GM12892 (cell line): ENCODE data around the gene LSM7. TPM values are rescaled to one million over a fixed set of nuclear protein-coding genes. Genes with fewer than 3 reads are reported as not detected.

Source experiments
- DNase-seq: peaks from one replicate; pipeline ENCODE4 v3.0.0; 2011; ENCODE audit not compliant: insufficient read length
- FAIRE-seq: peaks from 2 replicates; lab custom pipeline; 2011; peaks lifted over from hg19 to GRCh38; lab: Jason Lieb, UNC
- POLR2A ChIP-seq: IDR thresholded peaks from 2 replicates; pipeline ENCODE4 v1.6.1; 2011; ENCODE audit warnings: low read depth, low read length, control low read depth
- POLR2AphosphoS5 ChIP-seq: IDR thresholded peaks from 2 replicates; pipeline ENCODE4 v1.6.1; 2011; ENCODE audit warnings: low read depth, low read length, control low read depth
- TAF1 ChIP-seq: IDR thresholded peaks from 2 replicates; pipeline ENCODE4 v1.6.1; 2011; ENCODE audit warnings: low read depth, mild to moderate bottlenecking, control low read depth, low read length, borderline replicate concordance
- polyA plus RNA-seq: library from polyadenylated mRNA; unstranded; fragments of >200 nt; gene quantifications from one replicate; pipeline ENCODE4 v1.2.1, GENCODE V29; 2012; ENCODE audit warnings: missing spikeins, inconsistent platforms; ENCODE audit not compliant: missing spikeins

Gene LSM7
- 92.2 TPM for polyA plus RNA-seq

DNA sequence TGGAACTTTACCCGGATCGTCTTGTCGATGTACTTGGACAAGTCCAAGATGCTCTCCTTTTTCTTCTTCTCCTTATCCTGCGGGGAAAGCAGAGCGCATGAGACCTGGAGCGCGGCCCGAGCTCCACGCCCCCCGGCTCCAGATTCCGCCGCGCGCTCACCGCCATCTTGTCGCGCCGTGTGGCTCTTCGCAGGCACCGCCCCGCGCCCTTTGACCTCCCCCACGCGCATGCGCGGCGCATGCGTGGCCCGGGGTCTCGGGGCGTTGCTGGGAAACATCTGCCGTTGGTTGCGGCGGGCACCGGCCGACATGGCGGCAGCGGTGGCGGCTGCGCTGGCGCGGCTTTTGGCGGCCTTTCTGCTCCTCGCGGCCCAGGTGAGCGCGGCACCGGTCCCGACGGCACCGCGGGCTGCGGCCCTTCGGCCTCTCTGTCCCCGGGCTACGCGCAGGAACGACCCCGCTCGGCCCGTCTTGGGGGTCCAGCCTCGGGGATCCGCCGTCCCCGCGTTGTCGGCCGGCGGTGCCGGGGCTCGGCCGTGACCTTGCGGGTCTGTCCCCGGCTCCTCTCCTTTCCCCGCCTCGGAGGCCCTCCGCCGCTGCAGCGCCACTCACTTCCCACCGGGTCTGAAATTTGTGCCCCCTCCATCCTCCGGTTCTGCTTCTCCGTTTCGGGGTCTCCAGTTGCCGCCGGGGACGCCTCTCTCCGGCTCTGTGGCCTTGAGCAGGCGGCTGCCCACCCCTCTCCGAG is at the start of gene LSM7, which contains the start of gene SPPL2B:
LSM7 (minus strand) TSS at position 186 of the 748 bp plus-strand sequence; CDS start at position 166, 20 bp downstream.
SPPL2B (plus strand) TSS at position 284 of the 748 bp plus-strand sequence; CDS start at position 310, 26 bp downstream.
- FAIRE-seq (peak; percentile 98), DNase-seq (peak; percentile 99)
- TF ChIP-seq TAF1: peak; percentile 73
- TF ChIP-seq POLR2AphosphoS5: peak; percentile 85
- peak; percentile 91 for TF ChIP-seq POLR2A

DNA sequence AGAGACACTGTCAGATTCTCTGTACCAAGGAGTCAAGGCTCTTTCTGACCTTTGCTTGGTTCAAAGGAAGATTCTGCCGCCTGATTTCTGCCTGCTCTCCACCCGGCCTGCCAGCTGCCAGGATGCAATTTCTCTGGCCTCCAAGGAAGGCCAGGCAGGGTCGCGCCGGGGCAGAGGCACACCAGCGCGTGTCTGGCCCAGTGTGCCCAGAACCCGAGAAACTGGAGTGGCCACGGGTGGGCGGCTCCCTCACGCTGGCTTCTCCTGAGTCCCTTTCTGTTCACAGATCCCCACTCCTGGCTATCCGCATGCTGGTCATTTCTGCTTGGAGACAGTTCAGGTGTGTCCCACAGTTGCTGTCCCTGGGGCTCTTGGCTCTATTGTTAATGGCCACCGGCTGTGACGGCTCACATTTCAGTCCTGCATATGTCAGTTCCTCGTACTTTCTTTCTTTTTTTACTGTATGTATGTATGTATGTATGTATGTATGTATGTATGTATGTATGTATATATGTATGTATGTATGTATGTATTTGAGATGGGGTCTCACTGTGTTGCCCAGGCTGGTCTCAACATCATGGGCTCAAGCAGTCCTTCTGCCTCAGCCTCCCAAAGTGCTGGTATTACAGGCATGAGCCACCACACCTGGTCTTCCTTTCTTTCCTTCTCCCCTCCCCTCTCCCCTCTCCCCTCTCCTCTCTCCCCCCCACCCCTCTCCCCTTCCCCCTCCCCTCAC is 48.6 kb upstream of the LSM7 start:
- no peak for TF ChIP-seq TAF1
- DNase-seq: no peak
- no peak for FAIRE-seq

DNA sequence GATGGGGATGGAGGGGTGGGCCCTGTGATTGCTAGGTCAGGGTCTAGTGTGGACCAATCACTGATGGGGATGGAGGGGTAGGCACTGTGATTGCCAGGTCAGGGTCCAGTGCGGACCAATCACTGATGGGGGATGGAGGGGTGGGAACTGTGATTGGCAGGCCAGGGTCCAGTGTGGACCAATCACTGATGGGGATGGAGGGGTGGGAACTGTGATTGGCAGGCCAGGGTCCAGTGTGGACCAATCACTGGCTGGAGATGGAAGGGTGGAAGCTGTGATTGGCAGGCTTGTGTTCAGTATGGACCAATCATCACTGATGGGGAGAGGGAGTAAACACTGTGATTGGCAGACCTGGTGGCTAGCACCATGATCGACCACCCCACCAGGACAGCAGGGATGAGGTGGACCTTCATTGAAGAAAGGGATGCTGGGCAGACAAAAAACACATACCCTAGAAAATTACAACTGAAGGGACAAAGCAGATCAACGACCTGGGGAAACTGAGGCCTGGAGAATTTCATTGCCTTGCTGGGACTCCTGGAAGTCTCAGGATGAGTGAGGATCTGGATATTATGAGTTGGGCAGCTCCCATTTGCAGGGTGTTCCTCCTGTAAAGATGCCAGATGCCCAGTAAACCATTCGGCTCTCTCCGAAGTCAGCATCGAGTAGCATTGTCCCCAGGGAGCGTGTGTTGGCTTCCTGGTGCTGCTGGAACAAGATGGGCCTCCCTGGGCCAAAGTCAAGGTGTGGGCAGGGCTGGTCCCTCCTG is 47.2 kb upstream of the LSM7 start:
- DNase-seq (no peak), FAIRE-seq (no peak)
- no peak for TF ChIP-seq POLR2AphosphoS5
- TF ChIP-seq POLR2A: no peak
- no peak for TF ChIP-seq TAF1

DNA sequence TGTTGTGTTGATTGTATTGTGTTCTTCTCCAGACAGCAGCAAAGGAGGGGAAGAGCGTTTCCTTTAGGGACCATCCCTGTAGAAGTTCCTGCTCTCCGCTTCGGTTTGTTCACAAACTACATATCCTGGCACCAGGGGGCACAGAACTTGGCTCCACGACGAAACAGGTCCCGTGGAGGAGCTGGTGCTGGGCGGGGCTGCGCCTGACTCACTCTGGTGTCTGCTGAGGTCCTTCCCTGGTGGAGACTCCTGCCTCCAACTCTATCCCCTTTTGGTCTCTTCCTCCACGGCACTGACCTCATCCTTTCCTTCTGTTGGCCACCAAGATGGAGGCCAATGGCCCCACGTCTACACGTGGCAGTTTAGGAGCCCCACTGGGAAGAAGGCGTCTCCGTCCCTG is 46.4 kb upstream of the LSM7 start:
- FAIRE-seq (no peak), DNase-seq (no peak)
- TF ChIP-seq TAF1: no peak
- TF ChIP-seq POLR2AphosphoS5: no peak
- TF ChIP-seq POLR2A: no peak

DNA sequence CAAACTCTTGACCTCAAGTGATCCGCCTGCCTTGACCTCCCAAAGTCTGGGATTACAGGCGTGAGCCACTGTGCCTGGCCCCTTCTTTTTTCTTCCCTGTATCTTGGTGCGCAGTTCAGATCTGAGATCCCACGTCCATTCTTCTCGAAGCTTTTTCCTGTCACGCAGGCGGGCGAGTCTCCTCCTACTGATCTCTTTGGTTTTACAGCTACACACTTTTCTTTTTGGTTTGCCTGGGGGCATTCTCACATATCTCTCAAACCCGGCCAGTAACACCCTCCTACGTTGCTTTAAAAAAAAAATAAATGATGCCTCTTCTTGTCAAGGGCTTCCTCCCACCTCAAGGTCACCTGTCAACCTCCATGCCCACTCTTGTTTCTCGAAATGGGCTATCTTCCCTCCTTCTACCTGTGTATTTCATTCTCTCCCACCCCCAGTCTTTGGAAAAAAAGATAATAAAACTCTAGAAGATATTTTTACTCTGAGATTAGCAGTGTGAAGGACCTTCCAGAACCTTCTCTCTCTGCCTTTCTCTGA is 43.8 kb upstream of the LSM7 start:
- FAIRE-seq: no peak
- no peak for DNase-seq
- TF ChIP-seq POLR2AphosphoS5 (no peak), POLR2A (no peak), TAF1 (no peak)

DNA sequence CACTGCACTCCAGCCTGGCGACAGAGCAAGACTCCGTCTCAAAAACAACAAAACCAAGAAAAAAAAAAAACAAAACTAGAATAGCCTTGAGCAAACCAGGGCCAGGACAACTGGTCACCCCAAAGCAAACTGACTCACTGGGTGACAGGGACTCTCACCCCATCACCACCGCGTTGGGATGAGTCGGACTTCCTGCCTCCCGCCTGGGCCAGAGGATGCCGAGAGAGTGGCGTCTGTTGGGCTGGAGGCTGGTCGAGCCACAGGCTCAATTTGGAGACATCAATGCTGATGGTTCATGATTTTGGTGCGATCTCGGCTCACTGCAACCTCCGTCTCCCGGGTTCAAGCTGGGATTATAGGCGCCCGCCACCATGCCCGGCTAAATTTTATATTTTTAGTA is 43.3 kb upstream of the LSM7 start:
- TF ChIP-seq POLR2AphosphoS5 (no peak), POLR2A (no peak), TAF1 (no peak)
- FAIRE-seq (no peak), DNase-seq (no peak)

DNA sequence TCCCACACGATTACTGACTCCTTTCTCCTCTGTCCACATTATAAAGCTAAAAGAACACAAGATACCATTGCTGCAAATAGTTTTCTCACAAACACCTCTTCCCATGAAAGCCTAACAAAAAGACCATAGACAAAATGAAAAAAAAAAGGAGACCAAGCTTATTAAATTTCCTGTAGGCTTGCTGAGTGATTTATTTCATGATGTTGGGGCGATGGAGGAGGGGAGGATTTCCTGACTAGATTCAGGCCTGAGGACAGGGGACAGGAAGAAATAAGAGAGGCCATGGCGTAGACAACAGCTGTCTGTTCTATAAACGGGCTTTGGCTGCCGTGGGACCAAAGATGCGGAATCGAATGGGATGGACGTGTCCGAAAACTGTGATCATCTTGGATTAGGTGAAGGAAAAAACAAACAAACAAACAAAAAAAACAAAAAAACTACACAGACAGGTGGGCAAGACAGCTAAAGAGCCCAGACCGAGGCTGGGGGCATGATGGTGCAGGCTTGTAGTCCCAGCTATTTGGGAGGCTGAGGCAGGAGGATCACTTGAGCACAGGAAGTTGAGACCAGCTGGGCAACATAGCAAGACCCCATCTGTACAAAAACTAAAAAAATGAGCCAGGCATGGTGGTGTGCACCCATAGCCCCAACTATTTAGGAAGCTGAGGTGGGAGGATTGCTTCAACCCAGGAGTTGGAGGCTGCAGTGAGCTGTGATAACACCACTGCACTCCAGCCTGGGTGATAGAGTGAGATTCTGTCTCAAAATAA is 37.0 kb upstream of the LSM7 start:
- TF ChIP-seq POLR2A (no peak), POLR2AphosphoS5 (no peak), TAF1 (no peak)
- no peak for DNase-seq

DNA sequence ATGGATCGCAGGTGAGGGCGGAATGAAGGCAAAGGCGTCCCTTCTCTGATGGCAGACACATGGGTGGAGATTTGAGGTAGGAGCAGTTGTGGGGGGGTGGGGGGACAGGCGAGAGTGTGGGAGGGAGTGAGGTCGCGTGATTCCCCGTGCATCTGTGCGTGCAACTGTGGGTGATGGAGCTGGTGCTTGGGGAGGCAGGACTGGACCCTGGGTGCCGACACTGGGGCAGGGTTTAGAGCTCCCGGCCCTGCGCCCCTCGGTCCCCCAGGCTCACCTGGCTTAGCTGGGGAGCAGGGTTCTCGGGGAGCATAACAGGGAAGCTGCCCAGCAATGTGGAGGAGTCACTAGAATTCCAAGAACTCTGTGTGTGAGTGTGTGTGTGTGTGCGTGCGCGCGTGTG is 35.0 kb upstream of the LSM7 start:
- DNase-seq (no peak), FAIRE-seq (no peak)
- no peak for TF ChIP-seq POLR2AphosphoS5
- no peak for TF ChIP-seq POLR2A
- TF ChIP-seq TAF1: no peak

More for the DNA sequence above, 37.0 kb upstream of the LSM7 start:
- FAIRE-seq: no peak

DNA sequence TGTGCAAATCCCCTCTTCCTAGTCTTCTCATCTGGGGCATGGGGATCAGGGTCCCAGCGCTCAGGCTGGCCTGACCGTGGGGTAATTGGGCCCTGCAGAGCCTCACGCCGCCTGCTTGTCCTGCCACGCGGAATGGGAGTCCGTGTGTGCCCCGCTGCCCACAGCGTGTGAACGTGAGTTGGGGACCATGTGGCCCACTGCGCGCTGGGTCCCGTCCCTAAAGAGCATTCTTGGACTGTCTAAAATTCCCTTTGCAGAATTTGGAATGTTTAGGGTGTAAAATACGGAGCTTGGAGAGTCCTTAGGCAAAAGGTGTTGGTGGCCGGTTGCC is 34.5 kb upstream of the LSM7 start:
- FAIRE-seq (no peak), DNase-seq (no peak)
- TF ChIP-seq POLR2A (no peak), POLR2AphosphoS5 (no peak), TAF1 (no peak)

DNA sequence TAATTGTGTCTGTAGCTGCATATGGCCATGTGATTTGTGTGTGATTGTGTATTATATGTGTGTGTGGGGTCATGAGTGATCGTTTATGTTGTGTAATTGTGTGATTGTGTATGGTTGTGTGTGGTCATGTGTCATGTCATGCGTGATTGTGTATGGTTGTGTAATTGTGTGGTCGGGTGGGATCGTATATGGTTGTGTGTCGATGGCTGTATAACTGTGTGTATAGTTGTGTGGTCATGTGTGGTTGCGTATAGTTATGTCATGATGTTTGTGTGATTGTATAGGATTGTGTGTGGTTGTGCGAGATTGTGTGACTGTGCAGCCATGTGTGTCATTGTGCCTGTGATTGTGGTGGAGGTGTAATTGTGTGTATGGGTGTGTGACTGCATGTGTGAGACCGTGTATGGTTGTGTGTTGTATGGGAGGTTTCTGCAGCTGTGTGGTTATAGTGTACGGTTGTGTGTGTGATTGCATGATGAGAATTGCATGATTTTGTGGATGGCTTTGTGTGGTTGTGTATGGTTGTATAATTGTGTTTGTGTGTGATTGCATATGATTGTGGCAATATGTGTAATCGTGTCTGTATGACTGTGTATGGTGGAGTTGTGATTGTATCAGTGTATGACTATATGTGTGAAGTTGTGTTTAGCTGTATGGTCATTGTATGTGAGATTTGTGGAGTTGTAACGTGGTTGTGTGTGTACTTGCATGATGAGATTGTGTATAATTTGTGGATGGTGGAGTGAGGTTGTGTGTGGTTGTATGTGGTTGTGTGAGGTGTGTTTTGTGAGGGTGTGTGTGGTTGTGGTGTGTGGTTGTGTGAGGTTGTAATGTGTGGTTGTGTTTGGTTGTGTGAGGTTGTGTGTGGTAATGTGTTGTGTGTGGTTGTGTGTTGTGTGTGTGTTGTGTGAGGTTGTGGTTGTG is 33.9 kb upstream of the LSM7 start:
- TF ChIP-seq POLR2A (no peak), TAF1 (no peak), POLR2AphosphoS5 (no peak)
- DNase-seq (no peak), FAIRE-seq (peak; percentile 42)
